ENCODE measurements around the gene SPATA13.

- TF ChIP-seq CTCF (IDR thresholded peaks at IDR 0.05; ENCODE audit: poor library complexity): no peak
- no peak for TF ChIP-seq EZH2 (IDR thresholded peaks at IDR 0.05; ENCODE audit: borderline replicate concordance)
- TF ChIP-seq EZH2phosphoT487 (IDR thresholded peaks at IDR 0.05; ENCODE audit: low read depth, severe bottlenecking, unreplicated experiment): no peak
Measured at GRCh38 chr13:24272452-24273161, 112.1 kb downstream of the SPATA13 start.
